Globus pallidus (tissue), 1 donor: Measurements from ENCODE around the gene APOH.

Source experiments
- DNase-seq: peaks from one replicate; pipeline ENCODE4 v3.0.0-alpha.2; 2015; ENCODE audit warnings: low spot score

APOH gene

GRCh38 chr17:66234611-66235010, 5.4 kb upstream of the APOH start:
- no peak for DNase-seq

GRCh38 chr17:66233023-66233753, 4.0 kb upstream of the APOH start:
- no peak for DNase-seq

DNA sequence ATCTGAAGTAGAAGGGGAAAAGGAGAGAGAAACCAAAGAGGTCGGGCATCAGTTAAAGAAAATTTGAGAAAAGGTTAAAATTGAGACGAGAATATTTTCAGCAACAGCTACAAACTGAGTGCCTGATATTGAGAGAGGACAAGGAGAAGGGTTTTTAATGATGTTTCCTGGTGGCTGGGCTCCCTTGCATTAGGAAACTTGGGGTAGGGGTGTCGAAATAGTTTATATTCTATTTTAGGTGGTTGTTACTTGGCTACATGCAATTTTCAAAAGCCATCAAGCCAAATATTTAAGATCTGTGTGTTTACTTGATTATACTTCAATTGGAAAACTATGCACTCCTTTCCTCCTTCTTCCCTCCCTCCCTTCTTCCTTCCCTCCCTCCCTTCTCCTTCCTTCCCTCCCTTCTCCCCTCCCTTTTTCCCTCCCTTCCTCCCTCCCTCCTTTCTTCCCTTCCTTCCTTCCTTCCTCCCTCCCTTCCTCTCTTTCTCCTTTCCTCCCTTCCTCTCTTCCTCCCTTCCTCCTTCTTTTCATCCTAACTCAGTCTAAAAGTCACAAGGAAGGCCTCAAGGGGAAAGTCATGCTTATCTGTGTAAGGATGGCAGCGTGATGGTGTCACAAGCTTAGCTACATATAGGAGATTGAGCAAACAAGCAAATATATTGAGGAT, 1.8 kb upstream of the APOH start:
- DNase-seq = no peak

DNA sequence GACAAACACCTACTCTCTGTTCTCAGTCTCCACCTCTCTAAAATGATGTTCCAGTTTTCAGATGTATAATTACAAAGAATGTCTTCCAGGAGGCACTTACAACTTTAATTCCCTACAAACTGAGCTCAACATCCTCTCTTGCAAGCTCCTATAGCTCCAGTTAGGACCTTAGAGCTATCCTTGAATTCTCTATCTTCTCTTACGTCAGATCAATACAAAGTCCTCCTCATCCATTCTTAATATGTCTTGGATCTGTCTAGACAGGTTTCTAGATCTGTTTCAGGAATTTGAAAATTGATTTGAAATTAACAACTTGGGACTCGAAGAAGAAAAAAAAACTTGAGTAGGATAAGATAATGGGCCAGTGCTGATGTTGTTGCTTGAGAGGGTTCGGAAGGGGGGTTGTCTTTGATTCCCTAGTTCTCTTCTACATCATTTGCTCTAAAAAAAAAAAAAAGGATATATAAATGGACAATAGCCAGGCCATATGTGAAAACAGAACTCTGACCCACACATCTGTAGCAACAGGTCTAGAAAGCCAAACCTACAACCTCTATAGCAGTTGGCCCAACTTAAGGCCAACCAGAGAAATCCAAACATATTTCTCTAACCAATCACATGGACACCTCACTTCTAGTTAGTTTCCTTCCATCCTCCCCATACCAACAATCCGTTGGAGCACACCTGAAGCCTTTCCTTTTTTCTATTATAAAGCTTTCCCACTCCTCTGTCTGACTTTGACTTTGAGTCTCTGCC, 746 bp upstream of the APOH start:
- no peak for DNase-seq

DNA sequence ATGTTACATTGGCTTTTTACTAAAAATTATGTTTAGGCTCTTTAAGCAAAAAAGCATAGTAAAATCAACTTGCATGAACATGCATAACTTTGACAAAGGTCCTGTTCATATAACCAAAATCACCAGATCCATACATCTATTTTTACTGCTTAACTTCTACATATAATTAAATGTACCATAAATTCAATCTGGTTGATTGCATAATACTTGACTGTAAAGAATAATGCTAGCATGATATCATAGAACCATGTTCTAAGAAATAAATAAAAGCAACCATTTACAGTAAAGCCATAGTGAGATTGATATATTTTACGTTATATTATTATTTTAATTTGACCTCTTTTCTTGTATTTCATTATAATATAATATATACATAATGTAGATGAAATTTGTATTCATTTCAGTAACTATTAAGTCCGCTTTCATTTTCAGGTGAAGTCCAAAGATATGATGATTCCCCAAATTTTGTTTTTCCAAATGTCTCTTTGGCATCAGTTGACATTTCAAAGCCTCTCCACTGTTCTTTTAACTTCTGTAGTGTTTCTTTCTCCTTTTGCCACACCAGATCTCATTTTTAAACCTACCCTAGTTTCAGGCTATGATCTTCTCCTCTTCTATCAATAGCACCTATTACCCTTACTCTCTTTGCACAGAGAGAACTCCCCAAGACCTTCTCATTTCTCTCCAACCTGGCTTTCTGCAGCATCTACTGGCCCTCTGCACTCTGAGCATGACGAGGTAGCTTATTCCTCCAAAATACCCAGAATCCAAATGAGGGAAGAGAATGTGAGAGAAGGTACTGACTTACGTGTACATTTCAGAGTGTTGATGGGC, 1.8 kb downstream of the APOH start:
- no peak for DNase-seq

DNA sequence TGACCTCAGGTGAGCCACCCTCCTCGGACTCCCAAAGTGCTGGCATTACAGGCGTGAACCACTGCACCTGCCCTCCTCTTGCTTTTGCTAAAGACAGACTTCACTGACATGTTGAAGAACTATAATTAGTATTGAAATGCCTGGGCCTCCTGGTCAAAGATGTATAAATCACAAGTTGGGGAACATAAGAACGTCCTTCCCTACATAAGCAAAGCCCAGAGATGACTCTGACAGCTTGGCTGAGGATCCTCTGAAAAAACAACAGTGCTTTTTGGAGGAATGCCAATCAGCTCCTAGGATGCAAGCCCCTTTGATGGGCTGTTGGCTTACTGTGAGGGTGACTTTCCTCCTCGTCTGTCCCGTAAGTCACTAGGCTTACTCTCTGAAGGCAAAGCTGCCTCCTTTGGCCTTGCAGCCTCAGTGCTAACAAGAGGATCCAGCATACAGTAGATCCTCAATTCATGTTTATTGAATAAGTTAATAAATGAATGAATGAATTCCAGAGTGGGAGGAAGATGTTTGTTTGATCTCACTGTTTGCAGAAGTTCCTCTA, 6.3 kb downstream of the APOH start:
- no peak for DNase-seq

GRCh38 chr17:66221755-66222530, 7.3 kb downstream of the APOH start:
- DNase-seq = no peak

GRCh38 chr17:66221343-66221742, 7.9 kb downstream of the APOH start:
- no peak for DNase-seq

DNA sequence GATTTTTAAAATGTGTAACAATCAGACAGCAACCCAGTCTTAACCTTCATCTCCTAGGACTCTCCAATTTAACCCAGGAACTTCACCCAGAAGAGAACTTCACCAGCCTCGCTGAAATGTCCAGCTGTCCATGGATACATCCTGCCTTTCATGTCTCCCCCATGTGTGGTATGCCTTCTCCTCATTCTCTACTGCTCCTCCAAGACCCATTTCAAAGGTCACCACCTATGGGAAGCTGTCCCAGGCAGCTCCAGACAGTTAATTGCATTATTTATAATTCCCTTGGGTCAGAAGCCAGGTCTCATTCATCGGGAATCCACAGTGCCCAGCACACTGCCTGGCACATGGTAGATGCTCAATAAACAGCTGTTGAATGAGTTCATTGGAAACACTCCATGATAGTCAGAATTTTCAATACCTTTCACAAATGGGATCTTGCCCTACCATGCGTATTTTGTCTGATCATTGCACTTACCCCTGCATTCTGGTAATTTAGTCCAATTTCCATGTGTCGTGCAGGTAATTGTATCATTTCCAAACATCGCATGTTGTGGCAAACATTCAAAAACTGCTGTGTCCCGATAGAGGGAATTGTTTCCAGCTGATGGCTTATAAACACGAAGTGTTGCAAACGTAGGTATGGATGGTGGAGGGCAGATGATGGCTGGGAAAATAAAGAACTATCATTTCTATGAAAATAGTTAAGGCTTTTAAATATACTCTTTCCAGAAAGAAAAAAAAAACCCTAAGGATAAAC, 9.0 kb downstream of the APOH start:
- DNase-seq = no peak

DNA sequence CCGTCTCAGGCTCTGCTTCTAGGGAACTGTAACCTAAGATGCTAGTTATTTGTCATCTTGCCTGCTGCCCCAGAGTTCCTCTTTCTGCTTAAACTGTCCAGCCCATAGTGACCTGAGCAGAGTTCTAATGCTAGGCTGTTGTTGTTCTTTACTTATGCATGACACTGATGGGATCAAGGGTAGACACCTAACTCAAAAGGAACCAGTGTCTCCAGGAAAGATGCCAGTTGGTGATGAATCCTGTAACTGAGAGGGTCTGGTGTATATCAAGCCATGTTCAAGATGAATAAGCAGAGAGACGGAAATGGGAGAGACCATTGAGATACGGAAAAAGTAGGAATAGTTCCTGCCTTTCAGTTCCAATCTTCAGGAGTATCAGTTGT, 13.7 kb downstream of the APOH start:
- DNase-seq = no peak

GRCh38 chr17:66214884-66215528, 14.2 kb downstream of the APOH start:
- no peak for DNase-seq

- DNase-seq = no peak
Measured at GRCh38 chr17:66211047-66211810, 18.0 kb downstream of the APOH start.

DNA sequence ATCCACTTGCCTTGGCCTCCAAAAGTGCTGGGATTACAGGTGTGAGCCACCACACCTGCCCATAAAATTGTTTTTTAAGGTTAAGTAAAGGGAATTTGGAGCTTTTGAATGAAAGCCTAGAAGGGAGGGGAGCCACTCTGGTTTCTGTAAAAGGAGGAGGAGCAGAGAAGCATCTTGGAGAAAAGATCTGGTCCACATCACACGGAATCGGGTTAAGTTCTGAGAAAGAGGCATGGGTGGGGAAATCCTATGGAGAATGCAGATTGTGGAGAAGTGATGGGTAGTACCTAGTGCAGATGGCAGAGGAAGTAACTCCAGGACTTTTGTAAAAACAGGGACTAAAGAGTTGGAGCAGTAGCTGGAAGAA, 19.0 kb downstream of the APOH start:
- no peak for DNase-seq

DNA sequence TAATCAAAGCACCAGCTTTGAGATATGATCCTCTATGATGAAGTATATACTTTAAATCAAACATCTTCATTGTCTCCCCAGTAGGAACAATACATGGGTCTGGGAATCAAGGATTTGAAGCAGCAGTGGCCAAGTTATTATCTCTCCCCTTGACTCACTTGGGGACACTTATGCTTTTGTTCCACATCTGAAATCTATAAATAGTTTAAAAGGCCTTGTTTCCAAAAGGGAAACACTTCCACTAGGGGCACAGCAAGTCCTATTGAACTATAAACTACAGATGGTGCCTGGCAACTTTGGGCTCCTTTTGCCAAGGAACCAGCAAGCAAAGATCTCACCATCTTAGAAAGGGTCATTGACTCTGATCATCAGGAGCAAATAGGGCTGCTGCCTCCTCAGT, 21.3 kb downstream of the APOH start:
- DNase-seq = no peak

DNA sequence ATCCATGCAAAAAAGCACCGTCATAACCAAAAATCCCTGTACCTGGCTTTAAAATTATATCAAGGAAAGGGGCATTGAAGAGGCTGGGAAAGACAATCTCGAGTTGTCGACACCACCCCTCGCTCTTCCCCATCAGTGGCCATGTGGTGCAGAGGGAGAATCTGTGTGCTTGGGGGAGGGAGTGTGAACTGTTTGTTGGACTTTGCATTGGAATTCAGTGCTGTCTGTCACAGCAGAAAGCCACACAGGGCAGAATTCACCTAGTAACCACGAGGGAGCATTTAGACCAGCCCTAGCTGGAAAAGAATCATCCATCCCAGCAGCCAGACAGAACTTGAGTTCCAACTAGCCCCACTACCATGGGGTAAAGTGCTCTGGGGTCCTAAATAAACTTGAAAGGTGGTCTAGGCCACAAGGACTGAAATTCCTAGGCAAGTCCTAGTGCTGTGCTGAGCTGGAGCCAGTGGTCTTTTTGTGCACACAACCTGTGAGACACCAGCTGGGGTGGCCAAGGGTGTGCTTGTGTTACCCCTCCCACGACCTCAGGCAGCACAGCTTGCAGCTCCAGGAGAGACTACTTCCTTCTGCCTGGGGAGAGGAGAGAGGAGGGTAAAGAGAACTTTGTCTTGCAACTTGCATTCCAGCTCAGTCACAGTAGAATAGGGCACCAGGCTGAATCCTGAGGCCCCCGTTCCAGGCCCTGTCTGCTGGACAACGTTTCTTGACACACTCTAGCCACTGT, 25.8 kb downstream of the APOH start:
- DNase-seq = no peak

- DNase-seq = no peak
Measured at GRCh38 chr17:66200685-66201092, 28.5 kb downstream of the APOH start.

- DNase-seq = no peak
Measured at GRCh38 chr17:66198242-66198641, 31.0 kb downstream of the APOH start.

GRCh38 chr17:66192378-66192687, 36.9 kb downstream of the APOH start:
- no peak for DNase-seq
